ENCODE data around the gene BMP10.

DNA sequence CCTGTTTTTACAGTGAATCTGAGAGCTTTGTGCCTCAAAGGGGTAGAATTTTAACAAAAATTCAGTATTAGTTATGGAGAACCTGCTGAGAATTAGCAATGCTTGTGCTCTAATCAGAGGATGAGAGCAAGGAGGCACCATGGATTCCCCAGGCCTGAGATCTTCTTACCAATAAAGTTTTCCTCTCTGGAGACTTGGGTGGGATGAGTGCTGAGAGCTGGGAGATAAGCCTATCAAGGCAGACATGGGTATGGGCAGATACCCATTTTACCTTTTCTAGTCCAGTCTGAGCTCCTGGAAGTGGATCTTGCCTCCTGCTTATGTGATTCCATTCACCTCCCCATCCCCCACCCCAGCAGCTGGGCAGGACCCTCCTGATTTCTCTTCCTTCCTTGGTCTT lies 53.9 kb downstream of the BMP10 start:
- TF ChIP-seq POLR2A (IDR thresholded peaks at IDR 0.05; ENCODE audit: low read depth, low read length): no peak
- no peak for TF ChIP-seq TAF1 (IDR thresholded peaks at IDR 0.05; ENCODE audit: low read depth, low read length)
- TF ChIP-seq POLR2AphosphoS5 (IDR thresholded peaks at IDR 0.05; ENCODE audit: low read depth, low read length): no peak
- TF ChIP-seq SPI1 (IDR thresholded peaks at IDR 0.05; ENCODE audit: low read depth, low read length): no peak
- no peak for TF ChIP-seq PAX5 (IDR thresholded peaks at IDR 0.05; ENCODE audit: insufficient read depth, low read length, severe bottlenecking)
- TF ChIP-seq POU2F2 (IDR thresholded peaks at IDR 0.05; ENCODE audit: low read depth, low read length): no peak
